GM21717 (cell line): ENCODE measurements around the gene HEBP2.
"Not testable (repeated sequence)": the region's sequence is repeated elsewhere in the genome, so short reads cannot be mapped to it uniquely, and the experiment has no call there.

Experiments
- ATAC-seq: cut with Tn5 transposase; IDR thresholded peaks from one replicate; pipeline ENCODE4 v1.9.1; 2021; ENCODE audit warnings: mild to moderate bottlenecking, moderate library complexity; ENCODE audit not compliant: unreplicated experiment

Gene HEBP2

GRCh38 chr6:138403801-138404665 is at the start of gene HEBP2:
HEBP2 (plus strand) TSS chr6:138404223; CDS start chr6:138404496, 273 bp downstream.
- ATAC-seq = peak; percentile 85

GRCh38 chr6:138357928-138358327 is 46.1 kb upstream of the HEBP2 start:
- ATAC-seq = no peak

DNA sequence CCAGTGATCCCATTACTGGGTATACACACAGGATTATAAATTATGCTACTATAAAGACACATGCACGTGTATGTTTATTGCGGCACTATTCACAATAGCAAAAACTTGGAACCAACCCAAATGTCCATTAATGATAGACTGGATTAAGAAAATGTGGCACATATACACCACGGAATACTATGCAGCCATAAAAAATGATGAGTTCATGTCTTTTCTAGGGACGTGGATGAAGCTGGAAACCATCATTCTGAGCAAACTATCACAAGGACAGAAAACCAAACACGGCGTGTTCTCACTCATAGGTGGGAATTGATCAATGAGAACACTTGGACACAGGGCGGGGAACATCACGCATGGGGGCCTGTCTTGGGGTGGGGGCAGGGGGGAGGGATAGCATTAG is 35.3 kb upstream of the HEBP2 start:
- not testable (repeated sequence) for ATAC-seq

- ATAC-seq = no peak
These were observed 33.2 kb upstream of the HEBP2 start for GRCh38 chr6:138370631-138371451.

DNA sequence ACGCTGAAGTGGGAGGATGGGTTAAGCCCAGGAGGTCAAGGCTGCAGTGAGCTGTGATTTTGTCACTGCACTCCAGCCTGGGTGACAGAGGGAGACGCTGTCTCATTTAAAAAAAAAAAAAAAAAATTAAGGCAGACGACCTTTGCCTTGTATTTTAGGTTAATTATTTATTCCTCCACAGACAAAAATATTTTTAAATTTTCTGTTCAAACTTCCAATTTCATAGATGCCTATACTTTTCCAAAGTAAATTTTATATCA is 32.6 kb upstream of the HEBP2 start:
- no peak for ATAC-seq

DNA sequence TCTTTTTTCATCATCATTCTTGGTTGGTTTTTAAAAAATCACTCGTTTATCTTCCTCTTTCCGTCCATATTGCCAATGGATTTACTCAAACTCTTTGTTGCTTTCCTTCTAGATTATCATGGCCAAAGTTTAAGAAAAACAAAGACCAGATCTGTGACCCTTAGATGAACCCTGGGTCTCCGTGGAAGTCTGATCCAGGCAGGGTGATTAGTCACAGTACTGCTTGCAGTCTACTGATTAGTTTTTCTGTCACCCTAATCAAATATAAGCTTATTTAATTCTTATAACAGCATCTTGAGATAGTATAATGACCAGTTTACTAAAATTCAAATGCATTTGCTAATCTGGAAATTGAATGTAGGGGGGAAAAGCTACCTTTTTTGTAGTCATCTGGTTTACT is 32.3 kb upstream of the HEBP2 start:
- ATAC-seq = no peak

DNA sequence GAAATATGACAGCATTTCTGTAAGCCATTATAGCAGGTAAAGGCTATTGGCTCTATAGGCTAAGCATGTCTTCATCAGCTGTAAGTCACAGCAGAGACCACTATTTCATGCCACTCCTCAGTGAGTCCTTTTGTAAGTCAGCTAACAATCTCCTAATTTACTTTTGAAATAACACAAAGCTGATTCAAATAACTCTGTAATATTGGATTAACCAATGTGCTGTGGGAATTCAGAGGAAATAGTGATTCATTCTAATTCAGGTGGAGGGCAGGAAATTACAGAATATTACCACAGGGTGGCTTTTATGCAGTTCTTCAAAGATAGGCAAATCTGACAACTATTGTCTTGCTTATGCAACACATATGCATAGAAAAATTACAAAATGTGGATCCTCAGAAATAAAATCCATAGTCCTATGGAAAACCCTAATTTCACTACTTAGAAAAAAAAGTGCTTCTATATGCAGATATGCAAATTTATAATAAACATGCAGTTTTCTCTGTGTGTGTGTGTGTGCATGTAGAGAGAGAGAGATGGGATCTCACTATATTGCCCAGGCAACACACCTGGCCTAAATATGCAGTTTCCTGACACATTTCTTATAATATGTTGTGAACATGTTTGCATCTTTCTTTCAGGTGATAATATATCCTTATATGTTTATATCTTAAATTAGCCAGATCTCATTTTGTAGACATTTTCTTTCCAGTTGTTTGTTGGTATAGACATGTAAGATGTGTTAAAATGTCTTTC is 31.1 kb upstream of the HEBP2 start:
- ATAC-seq = no peak

GRCh38 chr6:138374230-138374629 is 29.8 kb upstream of the HEBP2 start:
- ATAC-seq = no peak

DNA sequence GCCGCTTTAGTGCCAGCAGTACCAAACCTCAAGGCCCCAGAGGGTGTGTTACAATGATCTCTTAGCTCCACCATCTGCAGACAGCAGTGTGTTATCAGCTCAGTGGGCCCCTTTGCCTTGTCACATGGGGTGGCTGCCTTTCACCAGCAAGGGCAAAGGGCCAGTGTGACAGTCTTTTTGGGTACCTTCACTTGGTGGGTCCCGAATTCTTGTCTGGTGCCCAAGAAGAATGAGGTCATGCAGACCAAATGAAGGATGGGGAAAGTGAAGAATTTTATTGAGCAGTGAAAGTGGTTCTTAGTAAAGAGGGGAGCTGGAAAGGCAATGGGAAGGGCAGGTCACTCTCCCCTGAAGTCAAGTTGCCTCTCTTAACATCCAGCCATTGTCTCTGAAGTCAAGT is 29.2 kb upstream of the HEBP2 start:
- ATAC-seq = no peak

- no peak for ATAC-seq
These were observed 27.0 kb upstream of the HEBP2 start for GRCh38 chr6:138377042-138377441.

- ATAC-seq = no peak
These were observed 26.2 kb upstream of the HEBP2 start, which contains the start of gene SMIM28 for GRCh38 chr6:138377844-138378243. SMIM28 (plus strand) TSS chr6:138377905; CDS start chr6:138378073, 168 bp downstream.

- no peak for ATAC-seq
These were observed 25.6 kb upstream of the HEBP2 start for GRCh38 chr6:138378463-138378862.

- no peak for ATAC-seq
These were observed 21.3 kb upstream of the HEBP2 start for GRCh38 chr6:138382498-138383265.

DNA sequence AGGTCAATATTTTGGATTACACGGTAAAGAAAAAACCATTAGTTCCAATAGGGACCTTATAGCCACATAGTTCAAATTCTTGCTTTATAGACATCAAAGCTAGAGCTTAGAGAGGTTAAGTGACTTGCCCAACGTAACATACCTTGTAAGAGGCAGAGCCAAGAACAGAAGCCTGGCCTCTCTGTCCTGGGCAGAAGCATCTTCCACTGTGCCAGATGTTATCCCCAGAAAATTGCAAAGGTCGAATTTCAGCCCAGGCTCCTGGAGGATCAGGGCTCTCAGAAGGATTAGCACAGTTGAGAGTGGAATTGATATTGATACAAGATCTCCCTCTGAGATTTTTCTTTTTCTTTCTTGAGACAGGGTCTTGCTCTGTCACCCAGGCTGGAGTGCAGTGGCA is 20.2 kb upstream of the HEBP2 start:
- ATAC-seq = no peak

DNA sequence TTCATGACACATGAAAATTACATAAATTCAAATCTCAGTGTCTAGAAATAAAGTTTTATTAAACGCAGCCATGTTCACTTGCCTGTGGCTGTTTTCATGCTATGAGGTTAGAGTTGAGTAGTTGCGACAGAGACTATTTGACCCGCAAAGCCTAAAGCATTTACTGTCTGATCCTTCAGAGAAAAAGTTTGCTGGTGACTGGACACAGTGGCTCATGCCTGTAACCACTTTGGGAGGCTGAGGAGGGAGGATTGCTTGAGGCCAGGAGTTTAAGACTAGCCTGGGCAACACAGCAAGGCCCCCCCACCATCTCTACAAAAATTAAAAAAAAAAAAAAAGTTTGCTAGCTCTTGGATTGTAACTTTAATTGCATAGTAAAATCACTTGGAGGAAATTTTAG is 17.1 kb upstream of the HEBP2 start:
- no peak for ATAC-seq

DNA sequence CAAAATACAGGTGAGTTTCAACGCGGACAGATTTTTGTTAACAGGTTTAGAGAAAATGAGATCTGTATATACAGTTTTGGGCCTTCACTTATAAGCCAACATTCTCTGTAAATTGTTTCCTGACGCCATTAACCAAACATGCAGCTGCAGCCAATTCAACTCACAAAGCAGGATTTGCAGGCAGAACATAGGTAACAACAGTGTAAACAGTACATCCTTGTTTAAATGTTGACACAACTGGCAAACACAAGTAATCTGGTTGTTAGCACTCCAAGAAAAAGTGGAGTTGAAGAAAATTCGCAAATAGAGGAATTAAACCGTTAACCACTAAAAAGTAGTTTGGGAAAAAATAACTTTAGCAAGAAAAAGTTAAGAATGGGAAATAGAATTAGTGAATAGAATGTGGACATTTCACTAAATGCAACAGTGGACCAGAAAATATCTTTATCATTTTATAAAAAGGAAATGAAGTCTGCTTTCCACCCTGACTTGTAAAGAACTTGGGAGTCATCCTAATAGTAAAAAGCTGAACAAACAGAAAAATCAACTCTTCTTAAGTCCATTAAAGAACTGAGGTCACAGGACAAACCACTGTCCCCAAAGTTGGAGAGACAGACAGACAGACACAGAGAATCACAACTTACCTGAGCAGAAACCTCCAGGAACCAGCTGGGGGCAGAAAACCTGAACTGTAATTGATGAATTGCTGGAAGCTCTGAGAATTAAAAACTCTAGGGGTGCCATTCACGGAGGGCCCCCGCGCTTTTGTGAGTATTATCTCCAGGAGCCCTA is 16.2 kb upstream of the HEBP2 start:
- no peak for ATAC-seq

DNA sequence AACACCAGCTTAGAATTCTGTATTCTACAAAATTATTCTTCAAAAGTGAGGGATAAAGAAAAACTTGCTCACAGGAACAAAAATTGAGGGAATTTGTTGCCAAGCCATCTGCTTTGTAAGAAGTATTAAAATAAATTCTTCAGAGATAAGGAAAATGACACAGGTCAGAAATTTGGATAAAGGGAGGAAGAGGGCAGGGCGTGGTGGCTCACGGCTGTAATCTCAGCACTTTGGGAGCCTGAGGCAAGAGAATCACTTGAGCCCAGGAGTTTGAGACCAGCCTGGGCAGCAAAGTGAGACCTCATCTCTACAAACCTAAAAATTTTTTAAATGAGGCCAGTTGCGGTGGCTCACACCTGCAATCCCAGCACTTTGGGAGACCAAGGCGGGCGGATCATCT is 14.5 kb upstream of the HEBP2 start:
- ATAC-seq = no peak

DNA sequence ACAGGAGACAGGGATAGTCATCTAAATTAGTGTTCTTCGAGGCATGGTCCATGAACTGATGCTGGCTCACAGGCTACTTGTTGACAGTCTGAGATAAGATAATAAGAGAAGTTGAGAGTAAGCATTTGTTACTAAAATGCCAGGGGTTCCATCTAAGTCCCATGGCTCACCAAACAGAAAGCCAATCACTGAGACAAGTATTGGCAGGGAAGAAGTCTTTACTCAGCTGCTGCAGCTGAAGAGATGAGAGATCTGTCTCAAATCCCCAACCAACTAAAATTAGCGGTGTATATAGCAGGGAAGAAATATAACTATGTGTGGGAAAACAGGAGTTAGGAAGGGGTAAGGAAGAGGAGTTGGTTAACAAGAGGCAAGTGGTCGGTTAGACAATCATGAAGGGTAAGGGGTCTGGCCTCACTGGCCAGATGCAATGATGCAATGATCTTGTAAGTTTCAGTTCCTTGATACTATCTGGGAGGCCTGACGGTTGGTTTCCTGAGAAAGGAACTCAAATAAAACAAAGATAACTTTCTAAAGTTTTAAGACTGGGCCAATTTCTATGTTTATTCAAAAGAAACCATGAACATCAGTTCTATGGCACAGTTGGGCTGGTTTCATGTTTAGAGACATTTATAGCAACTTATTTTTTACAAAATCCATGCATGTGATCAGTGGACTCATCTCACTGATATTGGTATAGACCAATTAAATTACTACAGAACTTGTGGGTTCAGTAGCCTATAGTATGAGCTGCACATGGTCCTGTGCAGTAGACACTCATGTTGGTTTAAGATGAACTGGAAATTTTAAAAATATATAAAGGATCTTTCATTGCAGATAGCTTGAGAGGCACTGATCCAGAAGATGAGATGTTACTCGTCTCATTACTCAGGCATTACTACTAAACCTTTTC is 9.9 kb upstream of the HEBP2 start:
- no peak for ATAC-seq

DNA sequence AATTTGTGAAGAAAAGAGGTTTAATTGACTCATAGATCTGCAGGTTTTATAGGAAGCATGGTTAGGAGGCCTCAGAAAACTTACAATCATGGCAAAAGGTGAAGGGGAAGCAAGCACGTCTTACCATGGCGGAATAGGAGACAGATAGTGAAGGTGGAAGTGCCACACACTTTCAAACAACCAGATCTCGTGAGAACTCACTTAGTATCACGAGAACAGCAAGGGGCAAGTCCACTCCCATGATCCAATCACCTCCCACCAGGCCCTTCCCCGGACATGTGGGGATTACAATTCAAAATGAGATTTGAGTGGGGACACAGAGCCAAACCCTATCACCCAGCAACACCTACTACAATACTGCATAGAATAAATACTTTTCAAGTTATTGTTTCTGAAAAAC is 7.3 kb upstream of the HEBP2 start:
- ATAC-seq = no peak
